Uterus (tissue), 4 donors: Measurements from ENCODE around the gene F2. TPM values are rescaled to one million over a fixed set of nuclear protein-coding genes. Genes with fewer than 3 reads are reported as not detected.

Experiments used
- DNase-seq, 2 donors: peaks; one replicate each; pipeline ENCODE4 v3.0.0-alpha.2; 2019 to 2020
- H3K27ac ChIP-seq, 2 donors: fragments of 200-600 bp; sonication (generic); 1 replicate in 1 of 2; 2 replicates in 1 of 2; pipeline ENCODE4 v1.5.1; 2016 to 2018
- H3K27me3 ChIP-seq, 2 donors: fragments of 200-600 bp; sonication (generic); one replicate each; pipeline ENCODE4 v1.5.1; 2018 to 2019; ENCODE audit warnings: control low read depth in 1 of 2
- H3K36me3 ChIP-seq, 2 donors: fragments of 200-600 bp; sonication (generic); one replicate each; pipeline ENCODE4 v1.5.1; 2019; ENCODE audit warnings: control low read depth in 1 of 2
- H3K4me1 ChIP-seq, 2 donors: fragments of 200-600 bp; sonication (generic); one replicate each; pipeline ENCODE4 v1.5.1; 2018 to 2019; ENCODE audit warnings: control low read depth in 1 of 2
- H3K4me3 ChIP-seq, 2 donors: fragments of 200-600 bp; sonication (generic); 1 replicate in 1 of 2; 2 replicates in 1 of 2; pipeline ENCODE4 v1.5.1; 2018 to 2019; ENCODE audit warnings: mild to moderate bottlenecking in 1 of 2
- H3K9me3 ChIP-seq, 2 donors: fragments of 200-600 bp; sonication (generic); one replicate each; pipeline ENCODE4 v1.5.1; 2019; ENCODE audit warnings: control low read depth in 1 of 2
- POLR2A ChIP-seq, 2 donors: fragments of 450-650 bp; IDR thresholded peaks; one replicate each; pipeline ENCODE4 v1.6.1; 2016; ENCODE audit warnings: antibody characterized with exemption in 2 of 2, mild to moderate bottlenecking in 1 of 2, moderate library complexity in 1 of 2
- intact Hi-C: fragments of 100-400 bp; cut with DNase I; formaldehyde crosslinking; loops from one replicate; pipeline ENCODE4 v1.15.1; 2023; ENCODE audit warnings: low total_unique reads
- total RNA-seq, 4 donors: library from RNA; depleted of rRNA in 3 of 4; stranded (reverse); fragments of >200 nt in 3 of 4; gene quantifications; one replicate each; pipeline versions ENCODE4 v1.1.0 to v1.2.4, GENCODE V29; 2014 to 2023
- TF ChIP-seq, protein P1 (sequence below), 4 experiments: fragments of 200-600 bp in 2 of 4; fragments of 450-650 bp in 2 of 4; sonication (generic) in 2 of 4; IDR thresholded peaks; one replicate each; pipeline ENCODE4 v1.5.1; 2016 to 2019; ENCODE audit warnings: antibody characterized with exemption in 4 of 4, mild to moderate bottlenecking in 2 of 4, moderate library complexity in 1 of 4
- donor health status: DM: yes; HTN: yes; CAD: no.

Gene F2
- total RNA-seq, 4 donors from 2014 or later = 0.27 TPM; not detected in 3

GRCh38 chr11:46726206-46726862 lies 7.3 kb downstream of the F2 start:
- intact Hi-C loops = no loop called here
- H3K4me1 ChIP-seq = no peaks in the 10 kb centered on the region
- DNase-seq = no peak
- H3K4me3 ChIP-seq = no peak overlapping the region
- no peaks in the 10 kb centered on the region for H3K36me3 ChIP-seq
- H3K27ac ChIP-seq = no peak overlapping the region
- H3K9me3 ChIP-seq = no peaks in the 10 kb centered on the region
- no peak for TF ChIP-seq POLR2A (IDR thresholded peaks at IDR 0.05)
- TF ChIP-seq, protein P1, sequence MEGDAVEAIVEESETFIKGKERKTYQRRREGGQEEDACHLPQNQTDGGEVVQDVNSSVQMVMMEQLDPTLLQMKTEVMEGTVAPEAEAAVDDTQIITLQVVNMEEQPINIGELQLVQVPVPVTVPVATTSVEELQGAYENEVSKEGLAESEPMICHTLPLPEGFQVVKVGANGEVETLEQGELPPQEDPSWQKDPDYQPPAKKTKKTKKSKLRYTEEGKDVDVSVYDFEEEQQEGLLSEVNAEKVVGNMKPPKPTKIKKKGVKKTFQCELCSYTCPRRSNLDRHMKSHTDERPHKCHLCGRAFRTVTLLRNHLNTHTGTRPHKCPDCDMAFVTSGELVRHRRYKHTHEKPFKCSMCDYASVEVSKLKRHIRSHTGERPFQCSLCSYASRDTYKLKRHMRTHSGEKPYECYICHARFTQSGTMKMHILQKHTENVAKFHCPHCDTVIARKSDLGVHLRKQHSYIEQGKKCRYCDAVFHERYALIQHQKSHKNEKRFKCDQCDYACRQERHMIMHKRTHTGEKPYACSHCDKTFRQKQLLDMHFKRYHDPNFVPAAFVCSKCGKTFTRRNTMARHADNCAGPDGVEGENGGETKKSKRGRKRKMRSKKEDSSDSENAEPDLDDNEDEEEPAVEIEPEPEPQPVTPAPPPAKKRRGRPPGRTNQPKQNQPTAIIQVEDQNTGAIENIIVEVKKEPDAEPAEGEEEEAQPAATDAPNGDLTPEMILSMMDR (IDR thresholded peaks at IDR 0.05) = no peak
- no peaks in the 10 kb centered on the region for H3K27me3 ChIP-seq

DNA sequence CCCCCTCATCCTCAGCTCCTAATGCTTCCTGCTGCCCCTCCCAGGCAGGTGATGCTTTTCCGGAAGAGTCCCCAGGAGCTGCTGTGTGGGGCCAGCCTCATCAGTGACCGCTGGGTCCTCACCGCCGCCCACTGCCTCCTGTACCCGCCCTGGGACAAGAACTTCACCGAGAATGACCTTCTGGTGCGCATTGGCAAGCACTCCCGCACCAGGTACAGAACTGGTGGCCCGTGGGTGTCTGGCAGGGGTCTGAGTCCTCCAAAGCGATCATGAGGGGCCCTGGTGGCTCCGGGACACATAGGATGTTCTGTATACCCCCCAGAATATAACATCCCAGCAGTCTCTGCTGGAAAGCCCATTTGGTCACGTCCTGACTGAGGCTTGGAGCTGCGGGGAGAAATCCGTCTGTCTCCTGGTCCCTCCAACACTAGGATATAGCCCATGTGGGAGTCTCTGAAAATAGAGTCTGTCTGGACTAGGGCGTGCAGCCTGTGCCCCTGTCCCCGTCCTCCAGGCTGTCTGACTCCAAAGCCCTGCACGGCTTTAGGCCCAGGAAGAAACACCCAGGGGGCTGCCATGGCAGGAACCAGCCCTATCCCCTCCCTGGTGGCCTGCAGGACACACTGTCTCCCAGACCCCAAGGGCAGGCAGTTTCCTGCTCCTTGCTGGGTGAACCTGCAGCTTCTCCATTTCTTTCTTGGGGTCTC lies 9.1 kb downstream of the F2 start:
- Histone ChIP-seq H3K4me1 (no peaks in the 10 kb centered on the region), H3K9me3 (no peaks in the 10 kb centered on the region), H3K36me3 (no peaks in the 10 kb centered on the region), H3K27me3 (no peaks in the 10 kb centered on the region), H3K27ac (no peak overlapping the region), H3K4me3 (no peak overlapping the region)
- intact Hi-C loops = no loop called here
- no peak for TF ChIP-seq POLR2A (IDR thresholded peaks at IDR 0.05)
- TF ChIP-seq, protein P1 (IDR thresholded peaks at IDR 0.05) = no peak
- DNase-seq = no peak

GRCh38 chr11:46728659-46729040 lies 9.6 kb downstream of the F2 start:
- no peaks in the 10 kb centered on the region for H3K9me3 ChIP-seq
- H3K36me3 ChIP-seq = no peaks in the 10 kb centered on the region
- TF ChIP-seq POLR2A (IDR thresholded peaks at IDR 0.05) = no peak
- TF ChIP-seq, protein P1 (IDR thresholded peaks at IDR 0.05) = no peak
- intact Hi-C loops = no loop called here
- H3K27me3 ChIP-seq = no peaks in the 10 kb centered on the region
- no peak overlapping the region for H3K27ac ChIP-seq
- H3K4me3 ChIP-seq = no peak overlapping the region
- DNase-seq = no peak
- H3K4me1 ChIP-seq = no peaks in the 10 kb centered on the region

DNA sequence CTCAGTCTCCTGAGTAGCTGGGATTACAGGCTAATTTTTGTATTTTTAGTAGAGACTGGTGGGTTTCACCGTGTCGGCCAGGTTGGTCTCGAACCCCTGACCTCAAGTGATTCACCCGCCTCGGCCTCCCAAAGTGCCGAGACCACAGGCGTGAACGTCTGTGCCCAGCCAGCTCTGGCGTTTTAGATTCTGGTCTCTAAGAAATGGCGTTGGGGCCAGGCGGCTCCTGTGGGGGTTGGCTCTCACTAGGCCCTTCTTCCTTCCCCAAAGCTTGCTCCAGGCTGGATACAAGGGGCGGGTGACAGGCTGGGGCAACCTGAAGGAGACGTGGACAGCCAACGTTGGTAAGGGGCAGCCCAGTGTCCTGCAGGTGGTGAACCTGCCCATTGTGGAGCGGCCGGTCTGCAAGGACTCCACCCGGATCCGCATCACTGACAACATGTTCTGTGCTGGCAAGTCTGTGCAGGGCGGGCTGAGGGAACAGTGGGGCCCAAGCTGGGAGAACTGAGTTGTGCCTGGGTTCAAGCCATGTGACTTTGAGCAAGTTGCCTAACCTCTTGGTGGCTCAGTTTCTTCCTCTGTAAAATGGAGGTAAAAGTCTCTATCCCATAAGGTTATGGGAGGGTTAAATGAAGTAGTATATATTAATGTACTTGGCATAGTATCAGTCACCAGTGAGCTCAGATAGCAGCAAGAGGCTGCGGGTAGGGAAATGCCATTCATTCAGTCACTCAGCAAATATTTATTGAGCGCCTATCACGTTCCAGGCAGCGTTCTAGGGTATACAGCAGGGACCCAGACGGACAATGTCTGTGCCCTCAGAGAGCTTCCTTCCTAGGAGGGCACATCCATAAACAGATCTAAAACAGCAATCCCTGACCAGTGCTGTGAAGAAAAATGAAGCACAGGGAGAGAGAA lies 10.4 kb downstream of the F2 start:
- Histone ChIP-seq H3K36me3 (no peaks in the 10 kb centered on the region), H3K4me1 (no peaks in the 10 kb centered on the region), H3K4me3 (no peak overlapping the region), H3K27ac (no peak overlapping the region), H3K9me3 (no peaks in the 10 kb centered on the region), H3K27me3 (no peaks in the 10 kb centered on the region)
- TF ChIP-seq POLR2A (IDR thresholded peaks at IDR 0.05) = no peak
- TF ChIP-seq, protein P1 (IDR thresholded peaks at IDR 0.05) = no peak
- intact Hi-C loops = no loop called here
- no peak for DNase-seq
